ENCODE data around the gene DISC1.

- TF ChIP-seq KLF9 (CRISPR knock-in tag; IDR thresholded peaks at IDR 0.05; ENCODE audit: low read depth) (no peak), CTCF (CRISPR knock-in tag; IDR thresholded peaks at IDR 0.05) (no peak), RNF2 (conservative IDR thresholded peaks at IDR 0.05; ENCODE audit: low read depth) (no peak), CBX5 (CRISPR knock-in tag; IDR thresholded peaks at IDR 0.05; ENCODE audit: borderline replicate concordance) (no peak), MYNN (CRISPR knock-in tag; IDR thresholded peaks at IDR 0.05; ENCODE audit: low read depth) (no peak), MEF2D (CRISPR knock-in tag; IDR thresholded peaks at IDR 0.05) (no peak), POLR2AphosphoS5 (IDR thresholded peaks at IDR 0.05; ENCODE audit: low read depth, low read length) (no peak), EP300 (IDR thresholded peaks at IDR 0.05; ENCODE audit: low read depth in 2 of 2, low read length in 2 of 2) (no peak), EP300 (CRISPR knock-in tag; IDR thresholded peaks at IDR 0.05; ENCODE audit: borderline replicate concordance) (no peak)
Measured at GRCh38 chr1:231865331-231865730, 238.7 kb downstream of the DISC1 start.
